Neural cell (in vitro differentiated cells): ENCODE data around the gene SPINK8.

ENCODE experiments used
- CTCF ChIP-seq: fragments of 450-650 bp; IDR thresholded peaks from 2 replicates; pipeline ENCODE4 v1.5.1; 2014; ENCODE audit warnings: antibody characterized with exemption, mild to moderate bottlenecking, moderate library complexity; ENCODE audit not compliant: poor library complexity, severe bottlenecking
- EZH2 ChIP-seq: fragments of 200-600, 300-800 bp; shearing (Covaris generic), sonication (generic); IDR thresholded peaks from 2 replicates; pipeline ENCODE4 v1.6.1; 2014; ENCODE audit warnings: antibody characterized with exemption, low read length, borderline replicate concordance, mild to moderate bottlenecking; ENCODE audit not compliant: insufficient read depth, poor library complexity, severe bottlenecking
- MXI1 ChIP-seq: fragments of 450-650 bp; conservative IDR thresholded peaks from 2 replicates; pipeline ENCODE4 v1.6.1; 2014; ENCODE audit warnings: antibody characterized with exemption, mild to moderate bottlenecking; ENCODE audit not compliant: poor library complexity, severe bottlenecking
- REST ChIP-seq: IDR thresholded peaks from 2 replicates; pipeline ENCODE4 v1.6.1; 2012; ENCODE audit warnings: borderline replicate concordance

GRCh38 chr3:48372862-48373435 is 39.5 kb upstream of the SPINK8 start:
- no peak for TF ChIP-seq CTCF
- no peak for TF ChIP-seq MXI1
- TF ChIP-seq REST = no peak
- TF ChIP-seq EZH2 = no peak
